CD14-positive monocyte (primary cell): ENCODE measurements around the gene ALDH16A1. TPM values are rescaled to one million over a fixed set of nuclear protein-coding genes. Genes with fewer than 3 reads are reported as not detected.
A peak's percentile ranks its signal among the peaks of the same experiment; 100 is the strongest.

Experiments
- DNase-seq, 3 donors: peaks; one replicate each; pipeline ENCODE4 v3.0.0-alpha.2; 2011 to 2022
- H2AFZ ChIP-seq: 2 replicates; pipeline ENCODE4 v1.6.0; 2012; ENCODE audit warnings: mild to moderate bottlenecking, low read depth, low read length, inconsistent platforms; ENCODE audit not compliant: insufficient read depth, poor library complexity, severe bottlenecking
- H3K27ac ChIP-seq, 2 donors: 1 replicate in 1 of 2; 2 replicates in 1 of 2; pipeline ENCODE4 v1.5.1; 2012 to 2013; ENCODE audit warnings: low read length in 2 of 2, control low read depth in 1 of 2, inconsistent platforms in 1 of 2, low read depth in 1 of 2, mild to moderate bottlenecking in 1 of 2
- H3K27me3 ChIP-seq, 2 donors: one replicate each; pipeline versions ENCODE4 v1.6.0 to v1.6.1; 2011 to 2013; ENCODE audit warnings: low read length in 2 of 2; ENCODE audit not compliant: control insufficient read depth in 2 of 2, insufficient read depth in 2 of 2
- H3K36me3 ChIP-seq, 2 donors: replicated peaks in 1 of 2; 1 replicate in 1 of 2; 2 replicates in 1 of 2; pipeline versions ENCODE4 v1.5.1 to v1.6.1; 2012 to 2013; ENCODE audit warnings: low read length in 2 of 2, control low read depth in 1 of 2, inconsistent platforms in 1 of 2, mild to moderate bottlenecking in 1 of 2; ENCODE audit not compliant: insufficient read depth in 2 of 2, control insufficient read depth in 1 of 2
- H3K4me1 ChIP-seq, 2 donors: 1 replicate in 1 of 2; 2 replicates in 1 of 2; pipeline versions ENCODE4 v1.5.1 to v1.6.1; 2012 to 2013; ENCODE audit warnings: low read length in 2 of 2, control low read depth in 1 of 2, inconsistent platforms in 1 of 2, mild to moderate bottlenecking in 1 of 2, moderate library complexity in 1 of 2; ENCODE audit not compliant: insufficient read depth in 2 of 2, control insufficient read depth in 1 of 2
- H3K4me2 ChIP-seq: replicated peaks from 2 replicates; pipeline ENCODE3; 2012; ENCODE audit warnings: low read length, moderate library complexity, mild to moderate bottlenecking; ENCODE audit not compliant: poor library complexity, severe bottlenecking; ENCODE audit errors: extremely low read depth
- H3K4me3 ChIP-seq, 3 experiments: fragments of 200-600 bp in 1 of 3; sonication (generic) in 1 of 3; replicated peaks in 1 of 3; 1 replicate in 2 of 3; 2 replicates in 1 of 3; pipeline ENCODE4 v1.5.1; 2011 to 2013; ENCODE audit warnings: low read length in 3 of 3, mild to moderate bottlenecking in 3 of 3, control low read depth in 2 of 3, low read depth in 2 of 3, inconsistent platforms in 1 of 3, moderate library complexity in 1 of 3
- H3K79me2 ChIP-seq: 2 replicates; pipeline ENCODE4 v1.6.0; 2012; ENCODE audit warnings: mild to moderate bottlenecking, control low read depth, inconsistent platforms, low read length, moderate library complexity; ENCODE audit not compliant: insufficient read depth
- H3K9ac ChIP-seq: 2 replicates; pipeline ENCODE4 v1.6.0; 2017; ENCODE audit warnings: low read length, mild to moderate bottlenecking; ENCODE audit not compliant: insufficient read depth, poor library complexity, severe bottlenecking
- H3K9me3 ChIP-seq, 2 donors: replicated peaks in 1 of 2; 1 replicate in 1 of 2; 2 replicates in 1 of 2; pipeline versions ENCODE4 v1.5.1 to v1.6.1; 2012 to 2013; ENCODE audit warnings: low read length in 2 of 2, control low read depth in 1 of 2; ENCODE audit not compliant: control insufficient read depth in 1 of 2, insufficient read depth in 1 of 2
- H4K20me1 ChIP-seq: 2 replicates; pipeline ENCODE4 v1.6.0; 2012; ENCODE audit warnings: mild to moderate bottlenecking, low read length, control low read depth, moderate library complexity; ENCODE audit not compliant: insufficient read depth
- H3K27ac Mint-ChIP-seq, 7 donors: one replicate each; pipeline ENCODE4 v1.8.0; 2020; ENCODE audit warnings: mild to moderate bottlenecking in 7 of 7, mixed read lengths in 7 of 7, moderate library complexity in 6 of 7, inconsistent platforms in 2 of 7
- H3K27me3 Mint-ChIP-seq, 3 donors: one replicate each; pipeline ENCODE4 v1.8.0; 2021 to 2022; ENCODE audit warnings: low read depth in 3 of 3, mild to moderate bottlenecking in 3 of 3, mixed read lengths in 3 of 3, moderate library complexity in 3 of 3, inconsistent platforms in 1 of 3
- H3K36me3 Mint-ChIP-seq, 2 donors: one replicate each; pipeline ENCODE4 v1.8.0; 2020; ENCODE audit warnings: mixed read lengths in 2 of 2, inconsistent platforms in 1 of 2, mild to moderate bottlenecking in 1 of 2
- H3K4me1 Mint-ChIP-seq: one replicate; pipeline ENCODE4 v1.8.0; 2020; ENCODE audit warnings: mild to moderate bottlenecking, mixed read lengths
- H3K4me3 Mint-ChIP-seq, 2 donors: one replicate each; pipeline ENCODE4 v1.8.0; 2020; ENCODE audit warnings: mild to moderate bottlenecking in 2 of 2, mixed read lengths in 2 of 2, moderate library complexity in 1 of 2
- H3K9me3 Mint-ChIP-seq, 7 donors: one replicate each; pipeline ENCODE4 v1.8.0; 2020 to 2022; ENCODE audit warnings: mixed read lengths in 7 of 7, mild to moderate bottlenecking in 6 of 7, moderate library complexity in 6 of 7, inconsistent platforms in 2 of 7
- CTCF ChIP-seq: fragments of 200-600 bp; IDR thresholded peaks from one replicate; pipeline ENCODE4 v1.8.0; 2022; ENCODE audit warnings: antibody characterized with exemption, mild to moderate bottlenecking
- WGBS: methylation state at CpG from one replicate; pipeline ENCODE4 v1.1.5; 2013; ENCODE audit warnings: missing lambda C conversion rate; ENCODE audit not compliant: insufficient coverage; 5-methylcytosine and 5-hydroxymethylcytosine counted together
- intact Hi-C, 2 donors: fragments of 100-400 bp; cut with micrococcal nuclease; formaldehyde crosslinking; loops; one replicate each; pipeline versions ENCODE4 v1.15.0 to v1.15.1; 2023
- polyA minus RNA-seq: library from RNA; depleted of rRNA, polyadenylated mRNA; stranded (reverse); fragments of >200 nt; gene quantifications from 2 replicates; pipeline ENCODE4 v1.2.3, GENCODE V29; 2012
- polyA plus RNA-seq, 3 donors: library from polyadenylated mRNA; depleted of rRNA in 1 of 3; unstranded in 2 of 3; stranded (reverse) in 1 of 3; fragments of 300-500 nt in 2 of 3; fragments of >200 nt in 1 of 3; fragmentation: Illumina TruSeq in 2 of 3; gene quantifications; 1 replicate in 2 of 3; 2 replicates in 1 of 3; pipeline ENCODE4 v1.2.3, GENCODE V29; 2012 to 2021
- total RNA-seq, 12 experiments: library from RNA in 1 of 12; stranded (reverse) in 1 of 12; fragments of 120-200 nt in 1 of 12; gene quantifications; one replicate each; pipeline ENCODE4 v1.2.4 and lab custom pipeline; 2013 to 2026; ENCODE audit warnings: mixed read lengths in 6 of 12, inconsistent platforms in 1 of 12

Gene ALDH16A1
- total RNA-seq (2013): 49.7 TPM
- polyA plus RNA-seq (10 to 100 TPM; 30.8 to 39.5 (median 31.2) TPM), polyA minus RNA-seq (57.5 and 82.4 TPM in 2 replicates), total RNA-seq (lab: John Stamatoyannopoulos, UW) (6.6 to 36.0 (median 26.8) reads per million in 11 experiments)

GRCh38 chr19:49453013-49453756 lies at the start of gene ALDH16A1:
ALDH16A1 (plus strand) TSS chr19:49453225; CDS start chr19:49453332, 107 bp downstream.
- H3K79me2 ChIP-seq: peaks cover 42% of the 10 kb centered on the region
- peaks cover under 1% of the 10 kb centered on the region for H4K20me1 ChIP-seq
- intact Hi-C loops: loop anchor here (5.0 to 10.0 kb wide), 3 partner anchors 34 to 368 kb away; partner anchors contain the start of genes RPL13A (in 1 of the 2), RPS11 (in 1 of the 2) and SNRNP70 (in 1 of the 2)
- H3K4me2 ChIP-seq: peak within 1 kb of the TSS; percentile 99
- peak; percentile 97 to 98 (median 98) for DNase-seq
- no peaks in the 10 kb centered on the region for H3K9me3 ChIP-seq
- peak within 1 kb of the TSS; percentile 92 to 98 for H3K27ac ChIP-seq
- Mint-ChIP-seq H3K9me3 (peaks cover 0 to 2% (median 0%) of the 10 kb centered on the region in 7 donors), H3K4me1 (peaks cover 35% of the 10 kb centered on the region), H3K4me3 (peak within 1 kb of the TSS; percentile 95 to 100), H3K27ac (peak within 1 kb of the TSS; percentile 99 to 100 (median 100)), H3K36me3 (peaks cover 38 to 49% of the 10 kb centered on the region in 2 donors), H3K27me3 (peaks cover 0 to 5% (median 0%) of the 10 kb centered on the region in 3 donors)
- H3K9ac ChIP-seq: peak within 1 kb of the TSS; percentile 84
- WGBS: under 1% methylated on average over 60 of the region's 66 CpGs
- no peak for TF ChIP-seq CTCF
- peak within 1 kb of the TSS; percentile 71 to 98 (median 79) for H3K4me3 ChIP-seq
- H3K4me1 ChIP-seq: peaks cover 28 to 39% of the 10 kb centered on the region in 2 donors
- peaks cover 14 to 28% of the 10 kb centered on the region in 2 donors for H3K36me3 ChIP-seq
- no peaks in the 10 kb centered on the region for H3K27me3 ChIP-seq
- peak within 1 kb of the TSS; percentile 93 for H2AFZ ChIP-seq

GRCh38 chr19:49403404-49404187 lies 49.4 kb upstream of the ALDH16A1 start:
- H3K4me1 Mint-ChIP-seq: peaks cover 4% of the 10 kb centered on the region
- no peaks in the 10 kb centered on the region for H3K79me2 ChIP-seq
- no peak overlapping the region for H3K4me3 ChIP-seq
- H3K9me3 ChIP-seq: no peaks in the 10 kb centered on the region
- H3K27me3 Mint-ChIP-seq: peaks cover 5 to 7% (median 6%) of the 10 kb centered on the region in 3 donors
- no peaks in the 10 kb centered on the region for H4K20me1 ChIP-seq
- H3K4me2 ChIP-seq: no peak overlapping the region
- no peak for DNase-seq
- no peak for TF ChIP-seq CTCF
- intact Hi-C loops: no loop called here
- H3K27me3 ChIP-seq: no peaks in the 10 kb centered on the region
- no peaks in the 10 kb centered on the region for H3K36me3 Mint-ChIP-seq
- no peak overlapping the region for H3K9ac ChIP-seq
- no peak overlapping the region for H3K4me3 Mint-ChIP-seq
- no peaks in the 10 kb centered on the region for H3K9me3 Mint-ChIP-seq
- peak overlapping the region in 2 of 7 donors; percentile 41 to 60 for H3K27ac Mint-ChIP-seq
- no peak overlapping the region for H3K27ac ChIP-seq
- peaks cover under 1 to 1% of the 10 kb centered on the region in 2 donors for H3K4me1 ChIP-seq
- 55% methylated on average over 3 of the region's 7 CpGs for WGBS
- no peak overlapping the region for H2AFZ ChIP-seq
- H3K36me3 ChIP-seq: no peaks in the 10 kb centered on the region
